ENCODE measurements around the gene RAB6A. TPM values are rescaled to one million over a fixed set of nuclear protein-coding genes. Genes with fewer than 3 reads are reported as not detected.

RAB6A gene
- total and polyA plus RNA-seq, 2 donors (not counting 3 experiments of a cell fraction or from before 2014, with no cell fraction given) = 45.0 to 130 TPM

DNA sequence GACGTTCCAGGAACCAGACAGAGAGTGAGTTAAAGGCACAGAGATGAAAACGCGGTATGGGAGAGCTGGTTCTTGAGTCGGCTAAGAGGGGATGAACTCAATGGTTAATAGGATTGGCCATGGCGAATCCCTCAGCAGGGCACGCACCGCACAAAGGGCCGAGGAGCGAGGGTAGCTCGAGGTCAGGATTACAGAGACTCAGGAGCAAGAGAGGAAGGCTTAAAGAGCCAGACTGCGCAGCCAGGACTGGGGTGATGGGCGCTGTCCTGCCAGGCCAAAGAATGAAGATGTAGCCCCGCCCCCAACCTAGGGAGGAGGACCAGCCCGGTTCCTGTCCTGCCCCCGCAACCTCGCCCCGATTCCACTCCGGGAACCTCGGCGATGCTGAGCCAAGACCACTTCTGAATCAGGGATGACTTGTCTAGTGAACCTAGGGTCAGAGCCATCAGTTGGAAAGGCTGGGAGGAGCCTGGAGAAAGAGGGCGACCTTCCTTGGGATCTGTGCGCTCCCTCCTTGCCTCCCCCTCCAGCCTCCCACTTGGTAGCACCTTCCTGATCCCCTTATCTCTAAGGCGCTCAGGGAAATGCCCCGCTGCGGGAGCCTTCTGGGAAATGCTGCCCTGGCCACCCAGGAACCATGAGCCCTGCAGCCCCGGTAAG, 114.8 kb downstream of the RAB6A start, which contains the start of gene PLEKHB1:
TSS of gene PLEKHB1 (plus strand) at position 610 of the 660 bp plus-strand sequence. CDS start at position 638, 28 bp downstream.
- no peaks in the 10 kb centered on the region for H3K36me3 ChIP-seq (ENCODE audit: control insufficient read depth in 2 of 2, extremely low read depth in 1 of 2, insufficient read depth in 2 of 2, low read length in 2 of 2)
- no peak for DNase-seq (ENCODE audit: low read depth, low spot score)
- intact Hi-C loops (cut with micrococcal nuclease) = no loop called here
- H3K4me1 ChIP-seq (ENCODE audit: control insufficient read depth, extremely low read depth, insufficient read depth, low read length) = no peaks in the 10 kb centered on the region
- no peak within 1 kb of the TSS for H3K4me2 ChIP-seq (ENCODE audit: insufficient read depth, low read length)
- H2AFZ ChIP-seq (ENCODE audit: low read depth, low read length) = peak within 1 kb of the TSS; percentile 23
- peaks cover 11 to 24% of the 10 kb centered on the region in 2 experiments for H3K27me3 ChIP-seq (ENCODE audit: control insufficient read depth in 2 of 2, insufficient read depth in 2 of 2, low read length in 2 of 2)
- ChIA-PET POLR2A (no interaction called here), CTCF (interaction anchor here (0.6 to 5.9 kb wide), 5 partner anchors 14 to 295 kb away, joined by 3 to 34 read pairs (median 5); no protein-coding TSS in a partner anchor)
- no peak within 1 kb of the TSS for H3K4me3 ChIP-seq (replicated peaks in 1 of 3; ENCODE audit: insufficient read depth in 1 of 3, low read depth in 1 of 3, low read length in 3 of 3)
- no peaks in the 10 kb centered on the region for H3K9me1 ChIP-seq (replicated peaks; ENCODE audit: control insufficient read depth, extremely low read depth, insufficient read depth, low read length)
- no peak for TF ChIP-seq GATA2 (IDR thresholded peaks at IDR 0.05; ENCODE audit: insufficient read depth, insufficient read length, low read depth, low read length)
- no TSS peak for BruUV-seq (replicated peaks)
- dilution Hi-C loops (cut with MboI; ENCODE audit: extremely low pct_ligation_motif_present, low sequenced_read_pairs) = no loop called here
- H3K9me3 ChIP-seq (replicated peaks; ENCODE audit: control insufficient read depth, insufficient read depth, low read length) = no peaks in the 10 kb centered on the region
- no peak for FAIRE-seq
- H3K9ac ChIP-seq (replicated peaks; ENCODE audit: extremely low read depth, insufficient read depth, low read length) = no peak within 1 kb of the TSS
- no peaks in the 10 kb centered on the region for H4K20me1 ChIP-seq (replicated peaks; ENCODE audit: control insufficient read depth, extremely low read depth, insufficient read depth, low read length)
- no peak within 1 kb of the TSS for H3K27ac ChIP-seq (ENCODE audit: insufficient read depth, low read depth, low read length)
- H3K79me2 ChIP-seq (ENCODE audit: control insufficient read depth, insufficient read depth, low read length) = no peaks in the 10 kb centered on the region

- Histone ChIP-seq H3K4me1 (ENCODE audit: control insufficient read depth, extremely low read depth, insufficient read depth, low read length) (no peaks in the 10 kb centered on the region), H2AFZ (ENCODE audit: low read depth, low read length) (peak overlapping the region; percentile 28), H3K9me1 (replicated peaks; ENCODE audit: control insufficient read depth, extremely low read depth, insufficient read depth, low read length) (no peaks in the 10 kb centered on the region), H3K27me3 (ENCODE audit: control insufficient read depth in 2 of 2, insufficient read depth in 2 of 2, low read length in 2 of 2) (peaks cover 12 to 29% of the 10 kb centered on the region in 2 experiments), H3K79me2 (ENCODE audit: control insufficient read depth, insufficient read depth, low read length) (no peaks in the 10 kb centered on the region), H3K27ac (ENCODE audit: insufficient read depth, low read depth, low read length) (no peak overlapping the region), H3K4me3 (replicated peaks in 1 of 3; ENCODE audit: insufficient read depth in 1 of 3, low read depth in 1 of 3, low read length in 3 of 3) (no peak overlapping the region), H3K4me2 (ENCODE audit: insufficient read depth, low read length) (no peak overlapping the region), H4K20me1 (replicated peaks; ENCODE audit: control insufficient read depth, extremely low read depth, insufficient read depth, low read length) (no peaks in the 10 kb centered on the region), H3K36me3 (ENCODE audit: control insufficient read depth in 2 of 2, extremely low read depth in 1 of 2, insufficient read depth in 2 of 2, low read length in 2 of 2) (no peaks in the 10 kb centered on the region), H3K9me3 (replicated peaks; ENCODE audit: control insufficient read depth, insufficient read depth, low read length) (no peaks in the 10 kb centered on the region), H3K9ac (replicated peaks; ENCODE audit: extremely low read depth, insufficient read depth, low read length) (no peak overlapping the region)
- ChIA-PET CTCF (interaction anchor here (1.3 to 5.9 kb wide), 3 partner anchors 10 to 19 kb away, joined by 7 to 34 read pairs (median 22); no protein-coding TSS in a partner anchor), POLR2A (no interaction called here)
- DNase-seq (ENCODE audit: low read depth, low spot score) (no peak), FAIRE-seq (no peak)
- intact Hi-C loops (cut with micrococcal nuclease) = no loop called here
- dilution Hi-C loops (cut with MboI; ENCODE audit: extremely low pct_ligation_motif_present, low sequenced_read_pairs) = no loop called here
- TF ChIP-seq MYC (IDR thresholded peaks at IDR 0.05; ENCODE audit: low read depth, low read length) = no peak
- peak; percentile 58 for TF ChIP-seq EZH2 (IDR thresholded peaks at IDR 0.05; ENCODE audit: borderline replicate concordance, low read depth, low read length, severe bottlenecking)
- no peak for TF ChIP-seq JUN (IDR thresholded peaks at IDR 0.05; ENCODE audit: borderline replicate concordance, insufficient read depth, insufficient read length, low read depth)
- BruUV-seq (replicated peaks) = no TSS peak
Measured at GRCh38 chr11:73645121-73645969, 115.5 kb downstream of the RAB6A start.
